WTC11 (cell line): ENCODE measurements around the gene NAA16.

Experiments used
- AFF4 ChIP-seq: sonication (generic); formaldehyde crosslinking; IDR thresholded peaks from 2 replicates; pipeline ENCODE4 v1.8.1; 2023; ENCODE audit warnings: mild to moderate bottlenecking, missing genetic modification reagents, borderline replicate concordance
- ATF3 ChIP-seq: sonication (generic); formaldehyde crosslinking; conservative IDR thresholded peaks from 2 replicates; pipeline ENCODE4 v1.8.1; 2022; ENCODE audit warnings: mild to moderate bottlenecking, missing genetic modification reagents
- CTCF ChIP-seq: fragments of 200-600 bp; IDR thresholded peaks from 2 replicates; pipeline ENCODE4 v1.8.0; 2022; ENCODE audit warnings: antibody characterized with exemption
- GTF2I ChIP-seq: fragments of 250-450 bp; sonication (Bioruptor Pico); conservative IDR thresholded peaks from 2 replicates; pipeline ENCODE4 v1.4.0; 2021; ENCODE audit warnings: mild to moderate bottlenecking
- SP1 ChIP-seq: sonication (generic); formaldehyde crosslinking; conservative IDR thresholded peaks from 2 replicates; pipeline ENCODE4 v1.8.1; 2022; ENCODE audit warnings: missing genetic modification reagents
- USF1 ChIP-seq: sonication (generic); formaldehyde crosslinking; IDR thresholded peaks from 2 replicates; pipeline ENCODE4 v1.8.0; 2022; ENCODE audit warnings: mild to moderate bottlenecking, missing genetic modification reagents

GRCh38 chr13:41312176-41312500 is 1.1 kb downstream of the NAA16 start:
- no peak for TF ChIP-seq SP1 (CRISPR knock-in tag)
- TF ChIP-seq USF1 (CRISPR knock-in tag), result no peak
- no peak for TF ChIP-seq CTCF
- no peak for TF ChIP-seq ATF3
- no peak for TF ChIP-seq GTF2I (CRISPR knock-in tag)
- no peak for TF ChIP-seq AFF4 (CRISPR knock-in tag)
